ENCODE data around the gene DEDD2.

- TF ChIP-seq CTCF (IDR thresholded peaks at IDR 0.05; ENCODE audit: low read length) (no peak), EZH2 (IDR thresholded peaks at IDR 0.05; ENCODE audit: borderline replicate concordance, low read length) (no peak)
Measured at GRCh38 chr19:42232435-42232834, 15.0 kb upstream of the DEDD2 start.
